NCI-H524 (cell line): ENCODE results near the gene CYP27A1.
"Not testable (repeated sequence)": the region's sequence is repeated elsewhere in the genome, so short reads cannot be mapped to it uniquely, and the experiment has no call there.

ENCODE experiments used
- DNase-seq, 2 experiments: peaks; one replicate each; lab custom pipeline; 2025; lab: John Stamatoyannopoulos, UW

The CYP27A1 gene

DNA sequence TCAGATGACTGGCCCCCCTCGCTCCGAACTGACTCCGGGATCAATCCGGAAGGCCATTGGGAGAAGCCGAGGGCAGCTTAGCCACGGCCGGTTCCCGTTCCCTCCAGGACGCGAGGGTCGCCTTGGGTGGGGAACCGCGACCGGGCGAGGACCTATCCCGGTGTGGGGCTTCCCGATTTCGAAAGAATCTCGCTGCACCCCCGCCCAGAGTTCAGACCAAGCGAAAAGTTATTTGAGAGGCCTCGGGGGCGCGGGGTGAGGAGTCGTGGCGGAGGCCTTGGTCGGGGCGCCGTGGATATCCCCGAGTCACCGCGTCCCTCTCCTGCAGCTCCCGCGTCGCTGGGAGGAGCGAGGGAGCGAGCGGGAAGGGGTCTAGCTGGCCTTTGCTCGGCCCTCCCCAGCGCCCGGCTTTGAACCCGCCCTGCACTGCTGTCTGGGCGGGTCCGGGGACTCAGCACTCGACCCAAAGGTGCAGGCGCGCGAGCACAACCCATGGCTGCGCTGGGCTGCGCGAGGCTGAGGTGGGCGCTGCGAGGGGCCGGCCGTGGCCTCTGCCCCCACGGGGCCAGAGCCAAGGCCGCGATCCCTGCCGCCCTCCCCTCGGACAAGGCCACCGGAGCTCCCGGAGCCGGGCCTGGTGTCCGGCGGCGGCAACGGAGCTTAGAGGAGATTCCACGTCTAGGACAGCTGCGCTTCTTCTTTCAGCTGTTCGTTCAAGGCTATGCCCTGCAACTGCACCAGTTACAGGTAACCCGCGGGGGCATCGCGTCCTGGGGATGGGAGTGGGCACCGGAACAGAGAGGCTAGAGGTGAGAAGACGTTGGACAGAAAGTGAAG is at the start of gene CYP27A1:
CYP27A1 (plus strand) TSS at position 457 of the 837 bp plus-strand sequence; CDS start at position 493, 36 bp downstream.
- DNase-seq: peak in 1 of 2 experiments; percentile 44

DNA sequence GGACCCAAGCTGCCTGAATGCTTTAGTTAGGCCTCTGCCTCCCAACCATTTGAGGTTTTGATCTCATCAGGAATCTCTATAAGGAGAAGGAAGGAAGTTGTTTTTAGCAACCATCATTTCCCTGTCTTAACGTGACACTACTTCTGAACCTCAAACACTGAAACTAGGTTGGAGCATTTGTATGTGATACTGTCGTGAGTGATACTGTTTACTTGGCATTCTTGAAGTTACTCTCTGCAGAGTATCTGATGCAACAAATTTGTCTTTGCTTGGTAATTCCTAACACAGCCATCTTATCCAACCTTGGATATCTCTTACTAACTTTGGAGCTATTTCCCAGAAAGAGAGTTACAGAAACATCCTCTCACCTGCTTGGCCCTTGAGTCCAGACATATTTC is 49.2 kb upstream of the CYP27A1 start:
- no peak for DNase-seq

DNA sequence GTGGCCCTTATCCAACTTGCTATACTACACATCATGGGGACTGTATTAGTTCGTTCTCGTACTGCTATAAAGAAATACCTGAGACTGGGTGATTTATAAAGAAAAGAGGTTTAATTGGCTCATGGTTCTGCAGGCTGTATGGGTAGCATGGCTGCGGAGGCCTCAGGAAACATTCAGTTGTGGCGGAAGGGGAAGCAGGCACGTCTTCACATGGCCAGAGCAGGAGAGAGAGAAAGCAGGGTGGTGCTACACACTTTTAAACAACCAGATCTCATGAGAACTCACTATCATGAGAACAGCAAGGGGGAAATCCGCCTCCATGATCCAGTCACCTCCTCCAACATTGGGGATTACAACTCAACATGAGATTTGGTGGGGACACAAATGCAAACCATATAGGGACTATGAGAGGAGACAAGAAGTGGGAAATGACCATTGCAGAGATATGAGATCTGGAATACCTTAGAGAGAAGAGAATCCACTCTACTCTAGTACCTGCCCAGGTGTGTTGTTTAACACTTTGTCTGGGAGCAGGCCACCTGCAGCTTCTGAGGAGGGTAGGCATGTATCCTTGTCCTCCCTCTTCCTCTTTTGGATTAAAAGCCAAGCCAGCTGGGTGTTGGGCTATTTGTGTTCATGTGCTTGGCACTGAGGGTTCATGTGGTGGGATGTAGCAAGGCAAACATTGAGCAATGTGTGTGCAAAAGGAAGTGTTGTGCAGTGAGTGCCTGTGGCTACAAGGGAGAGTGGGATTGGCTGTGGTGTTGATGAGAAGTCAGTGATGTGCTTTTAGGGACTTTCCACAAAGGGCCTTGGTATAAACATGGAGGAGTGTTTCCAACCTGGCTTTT is 48.6 kb upstream of the CYP27A1 start:
- no peak for DNase-seq

DNA sequence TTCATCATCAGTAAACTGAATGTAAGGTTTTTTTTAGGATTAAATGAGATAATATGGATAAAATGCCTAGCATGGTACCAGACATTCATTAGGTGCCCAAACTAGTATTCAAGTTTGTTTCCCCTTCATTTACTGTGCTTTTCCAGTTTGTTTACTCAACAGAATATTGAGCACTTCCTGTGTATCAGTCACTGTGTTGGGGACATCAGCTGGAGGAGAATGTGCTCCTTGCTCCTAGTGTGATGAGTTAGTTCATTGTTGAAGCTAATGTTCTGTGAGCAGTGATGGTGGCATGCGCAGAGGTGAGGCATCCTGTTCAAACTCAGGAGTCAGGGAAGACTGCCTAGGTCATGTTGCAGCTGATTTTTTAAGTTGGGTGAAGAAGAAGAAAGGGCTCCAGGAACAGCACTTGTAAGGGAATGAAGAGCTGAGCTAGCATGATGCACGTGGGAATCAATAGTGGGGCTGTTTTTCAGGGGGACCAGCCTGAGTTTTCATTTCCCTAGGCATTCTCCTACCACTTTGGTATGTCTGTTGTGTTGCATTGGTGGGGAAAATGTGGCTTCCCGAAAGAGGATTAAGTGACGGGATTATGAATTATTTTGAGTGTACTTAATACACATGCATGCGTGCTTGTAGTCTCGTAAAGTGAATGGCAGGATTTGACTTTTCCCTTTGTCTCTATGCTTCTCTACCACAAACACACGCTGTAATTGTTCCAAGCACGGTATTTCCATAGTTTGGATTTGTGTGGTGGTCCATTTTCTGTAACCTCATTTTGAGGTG is 47.6 kb upstream of the CYP27A1 start:
- peak; percentile 2 to 76 for DNase-seq

DNA sequence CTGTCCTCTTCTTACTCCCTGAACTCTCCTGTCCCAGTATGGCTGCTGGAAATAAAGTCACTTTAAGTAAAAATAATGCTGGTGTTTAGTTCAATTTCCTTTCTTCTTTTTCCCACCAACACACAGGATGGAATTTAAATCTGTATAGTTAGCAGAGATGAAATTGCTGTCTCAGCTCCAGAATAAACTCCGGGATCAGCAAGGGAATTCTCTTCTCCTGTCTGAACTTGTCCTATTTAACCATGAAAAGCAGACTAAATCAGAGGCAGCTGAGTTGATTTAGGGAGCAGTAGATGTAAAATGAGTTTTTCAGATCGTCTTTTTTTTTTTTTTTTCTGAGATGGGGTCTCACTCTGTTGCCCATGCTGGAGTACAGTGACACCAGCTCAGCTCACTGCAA is 45.4 kb upstream of the CYP27A1 start:
- no peak for DNase-seq

DNA sequence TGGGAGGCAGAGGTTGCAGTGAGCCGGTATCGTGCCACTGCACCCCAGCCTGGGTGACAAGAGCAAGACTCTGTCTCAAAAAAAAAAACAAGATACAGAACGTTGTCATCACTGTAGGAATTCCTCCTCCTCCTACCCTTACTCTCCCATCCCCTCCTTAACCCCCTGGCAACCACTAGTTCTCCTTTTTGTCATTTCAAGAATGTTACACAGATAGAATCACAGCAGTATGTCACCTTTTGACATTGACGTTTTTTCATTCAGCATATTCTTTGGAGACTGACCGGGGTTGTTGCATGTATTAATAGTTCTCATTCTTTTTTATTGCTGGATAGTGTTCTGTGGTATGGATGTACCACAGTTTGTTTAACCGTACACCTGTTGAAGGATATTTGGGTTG is 38.9 kb upstream of the CYP27A1 start:
- no peak for DNase-seq

DNA sequence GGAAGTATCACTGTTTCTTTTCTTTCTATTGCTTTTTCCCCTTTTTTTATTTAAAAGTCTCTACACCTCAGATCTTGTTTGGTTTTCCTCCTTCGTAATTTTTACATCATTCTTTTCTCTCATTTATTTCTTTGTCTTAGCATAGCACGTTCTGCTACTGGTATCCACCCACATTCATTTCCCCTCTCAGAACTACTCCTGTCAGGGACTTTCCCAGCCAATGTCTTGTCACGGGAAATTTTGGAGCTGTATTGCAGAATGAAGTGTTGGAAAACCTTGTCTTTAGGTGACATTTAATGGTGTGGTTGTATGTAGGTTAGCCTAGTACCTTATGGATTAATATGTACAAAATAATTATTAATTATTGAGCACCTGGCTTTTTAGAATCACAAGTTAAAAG is 37.3 kb upstream of the CYP27A1 start:
- no peak for DNase-seq

DNA sequence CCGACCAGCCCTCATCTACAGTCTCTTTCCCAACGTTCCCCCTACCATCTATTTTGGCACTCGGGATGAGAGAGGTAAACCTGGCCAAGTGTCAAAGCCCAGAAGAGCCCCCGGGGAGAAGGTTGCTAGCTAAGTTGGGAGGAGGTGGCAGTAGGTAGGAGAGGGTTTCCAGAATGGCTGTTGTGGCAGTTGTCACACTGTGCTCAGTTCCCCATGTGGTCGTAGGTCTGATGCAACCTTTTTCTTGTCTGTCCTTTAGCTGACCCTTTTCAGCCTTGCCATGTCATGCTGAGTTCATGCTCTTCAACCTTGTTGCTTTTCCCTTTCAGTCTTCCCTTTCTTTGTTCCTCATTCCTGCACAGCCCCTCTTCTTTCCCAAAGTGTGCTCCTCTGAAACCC is 36.8 kb upstream of the CYP27A1 start:
- no peak for DNase-seq

DNA sequence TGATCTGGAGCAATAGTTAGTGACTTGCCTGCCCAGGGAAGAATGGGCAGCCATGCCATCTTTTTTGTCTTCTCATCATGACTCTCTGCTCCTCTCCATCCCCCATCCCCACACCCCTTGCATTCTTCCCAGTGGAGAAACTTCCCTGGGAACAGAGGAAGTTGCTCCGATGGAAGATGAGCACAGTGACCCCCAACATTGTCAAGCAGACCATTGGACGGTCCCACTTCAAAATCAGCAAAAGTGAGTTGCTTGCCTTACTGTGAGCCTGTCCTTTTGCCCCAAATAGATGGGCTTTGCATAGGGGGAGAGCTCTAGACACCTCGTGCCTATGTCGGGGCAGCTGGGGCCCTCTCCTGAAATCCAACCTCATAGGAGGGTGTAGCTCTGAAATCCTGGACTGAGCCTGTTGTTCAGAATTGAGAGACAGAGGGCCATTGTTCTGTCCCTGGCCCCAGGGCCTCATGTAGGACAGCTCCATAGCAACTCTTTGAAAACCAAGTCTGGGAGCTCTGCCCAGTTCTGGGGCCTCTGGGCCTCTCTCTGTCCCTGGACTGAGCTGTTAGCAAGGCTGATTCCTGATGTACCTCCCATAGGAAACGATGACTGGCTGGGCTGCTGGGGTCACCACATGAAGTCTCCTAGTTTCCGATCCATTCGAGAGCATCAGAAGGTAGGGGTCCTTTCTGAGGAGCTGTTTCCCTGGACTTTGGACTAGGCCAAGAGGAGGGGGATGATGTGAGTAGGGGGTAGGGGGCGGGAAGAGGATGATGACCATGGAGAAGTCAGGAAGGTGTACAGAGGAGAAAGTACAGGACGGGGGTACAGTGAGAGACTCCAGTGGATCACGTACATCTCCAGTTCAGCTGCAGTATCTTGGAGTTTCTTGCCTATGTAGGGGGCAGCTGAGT is 36.1 kb upstream of the CYP27A1 start:
- DNase-seq: no peak

DNA sequence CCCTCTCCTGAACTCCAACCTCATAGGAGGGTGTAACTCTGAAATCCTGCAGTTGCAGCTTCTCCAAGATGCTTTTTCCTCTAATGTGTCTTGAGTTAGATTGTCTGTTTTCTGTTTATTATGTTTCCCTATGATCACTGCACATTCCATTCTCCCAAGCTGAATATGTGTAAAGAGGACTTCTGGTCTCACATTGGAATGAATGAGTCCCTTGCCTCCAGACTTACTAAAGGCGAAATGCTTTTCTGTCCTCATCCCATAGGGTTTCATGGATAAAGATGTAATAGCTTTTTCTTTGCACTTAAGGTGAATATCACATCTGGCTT is 35.5 kb upstream of the CYP27A1 start:
- DNase-seq: no peak

DNA sequence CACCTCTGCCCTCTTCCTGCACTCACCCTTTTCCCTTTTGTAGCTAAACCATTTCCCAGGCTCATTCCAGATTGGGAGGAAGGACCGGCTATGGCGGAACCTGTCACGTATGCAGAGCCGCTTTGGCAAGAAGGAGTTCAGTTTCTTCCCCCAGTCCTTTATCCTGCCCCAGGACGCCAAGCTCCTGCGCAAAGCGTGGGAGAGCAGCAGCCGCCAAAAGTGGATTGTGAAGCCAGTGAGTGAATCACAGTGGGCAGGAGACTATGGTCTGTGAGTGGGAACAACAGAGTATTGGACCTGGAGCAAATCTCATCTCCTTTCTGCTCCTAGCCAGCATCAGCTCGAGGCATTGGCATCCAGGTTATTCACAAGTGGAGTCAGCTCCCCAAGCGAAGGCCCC is 35.0 kb upstream of the CYP27A1 start:
- no peak for DNase-seq

DNA sequence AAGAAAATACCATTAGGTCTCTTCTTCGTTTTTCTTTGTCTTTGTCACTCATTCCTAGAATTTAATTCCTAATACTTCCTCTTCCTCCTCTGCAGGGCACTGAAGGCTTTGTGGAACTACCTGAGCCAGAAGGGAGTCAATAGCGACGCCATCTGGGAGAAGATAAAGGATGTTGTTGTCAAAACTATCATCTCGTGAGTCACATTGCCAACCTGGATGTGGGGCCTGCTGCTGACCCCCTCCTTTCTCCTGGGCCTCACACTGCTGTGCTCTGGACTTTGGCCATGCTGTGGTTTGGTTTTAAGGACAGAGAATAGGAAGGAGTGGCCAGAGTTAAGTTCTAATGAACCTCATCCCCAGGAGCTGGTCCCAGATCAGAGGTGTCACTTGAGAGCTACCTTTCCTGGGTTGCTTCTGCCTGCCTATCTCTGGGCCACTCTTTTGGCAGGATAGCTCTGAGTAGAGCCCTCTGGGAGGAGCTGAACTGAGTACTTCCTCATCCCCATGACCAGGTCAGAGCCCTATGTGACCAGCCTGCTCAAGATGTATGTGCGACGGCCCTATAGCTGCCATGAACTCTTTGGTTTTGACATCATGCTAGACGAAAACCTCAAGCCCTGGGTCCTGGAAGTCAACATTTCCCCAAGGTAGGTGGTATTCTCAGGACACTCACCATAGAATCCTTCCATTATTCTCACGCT is 33.1 kb upstream of the CYP27A1 start:
- DNase-seq: no peak

DNA sequence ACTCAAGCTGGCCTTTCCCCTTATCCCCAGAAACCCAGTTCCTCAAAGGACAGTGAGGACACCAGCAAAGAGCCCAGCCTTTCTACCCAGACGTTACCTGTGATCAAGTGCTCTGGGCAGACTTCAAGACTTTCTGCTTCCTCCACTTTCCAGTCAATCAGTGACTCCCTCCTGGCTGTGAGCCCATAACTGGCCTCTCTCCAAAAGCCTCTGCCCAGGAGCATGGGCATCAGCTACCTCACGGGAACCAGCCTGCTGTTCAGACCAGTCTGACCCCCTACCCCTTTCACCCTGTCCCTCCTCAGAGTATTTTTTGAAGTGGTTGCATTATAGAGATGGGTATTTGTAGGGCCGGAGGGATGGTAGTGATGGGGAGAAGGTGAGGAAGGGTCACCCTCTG is 27.7 kb upstream of the CYP27A1 start:
- no peak for DNase-seq

DNA sequence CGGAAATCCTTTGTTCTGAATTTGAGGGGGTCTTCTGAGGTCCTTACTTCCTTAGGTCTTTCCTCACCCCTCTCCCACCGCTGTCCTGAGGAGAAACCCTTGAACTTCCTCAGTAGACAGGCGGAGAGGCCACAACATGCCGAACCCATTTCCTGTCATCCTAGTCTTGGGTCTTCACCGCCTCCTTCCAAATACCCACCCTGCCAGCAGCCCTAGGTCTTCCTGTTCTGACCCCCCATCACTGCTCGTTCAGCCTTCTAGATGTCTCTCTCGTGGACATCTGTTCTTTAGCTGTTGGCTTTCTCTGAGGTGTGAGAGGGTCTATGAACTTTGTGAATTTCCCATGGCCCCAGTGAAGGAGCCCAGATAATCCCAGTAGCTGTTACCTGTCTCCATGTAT is 27.2 kb upstream of the CYP27A1 start:
- no peak for DNase-seq

DNA sequence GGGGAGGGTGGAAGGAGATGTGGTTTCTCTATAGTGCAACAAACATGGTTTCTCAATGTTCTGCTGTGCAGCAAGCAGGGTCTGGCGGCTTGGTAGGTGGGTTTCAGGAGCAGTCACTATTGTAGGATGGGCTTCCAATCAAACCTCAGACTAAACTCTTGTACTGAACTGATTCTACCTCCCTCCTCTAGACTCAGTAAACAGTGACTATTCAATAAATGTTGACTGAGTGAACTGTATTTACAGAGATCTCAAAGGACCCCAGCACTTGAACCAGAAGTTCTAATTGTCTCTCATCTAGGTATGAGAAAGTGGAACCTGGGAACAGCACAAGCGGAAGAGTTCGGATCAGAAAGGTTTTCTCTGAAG is 26.8 kb upstream of the CYP27A1 start:
- no peak for DNase-seq

DNA sequence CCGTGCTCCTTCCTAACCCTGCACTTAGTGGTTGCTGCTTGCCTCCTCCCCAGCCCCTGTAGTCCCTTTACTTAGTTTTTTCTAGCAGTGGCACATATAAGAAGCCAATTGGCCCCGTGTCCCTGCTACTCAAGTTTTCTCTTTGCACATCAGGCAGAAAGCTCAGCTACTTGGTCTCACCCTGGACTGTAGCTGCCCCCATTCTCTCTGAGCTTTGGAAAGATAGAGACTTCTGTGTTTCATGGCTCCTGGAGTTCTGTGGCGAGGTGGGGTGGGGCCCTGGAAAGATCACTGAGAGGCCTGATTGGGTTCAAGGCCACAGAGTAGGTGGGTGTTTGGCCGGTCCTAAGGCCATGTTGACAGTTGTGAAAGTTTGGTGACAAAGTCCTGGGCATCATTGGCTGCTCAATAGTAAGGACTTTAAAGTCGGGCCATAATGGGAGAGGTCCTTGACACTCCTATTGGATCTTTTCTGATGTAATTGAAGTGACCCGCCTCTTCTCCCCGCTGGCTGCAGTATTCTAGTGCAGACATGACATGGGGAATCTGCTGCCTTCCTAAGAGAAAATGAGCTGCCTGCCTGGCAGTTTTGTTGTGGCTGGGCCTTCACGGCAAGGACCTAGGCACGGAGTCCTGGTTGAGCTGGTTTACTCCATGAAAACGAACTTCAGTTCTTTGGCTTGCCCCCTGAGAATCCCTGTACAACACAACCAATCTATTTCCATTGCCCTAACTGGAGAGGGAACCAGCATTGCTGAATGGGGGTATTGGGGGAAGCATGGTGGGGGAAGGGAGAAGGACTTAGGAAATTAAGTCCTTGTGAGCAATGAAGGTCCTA is 26.2 kb upstream of the CYP27A1 start:
- DNase-seq: no peak

DNA sequence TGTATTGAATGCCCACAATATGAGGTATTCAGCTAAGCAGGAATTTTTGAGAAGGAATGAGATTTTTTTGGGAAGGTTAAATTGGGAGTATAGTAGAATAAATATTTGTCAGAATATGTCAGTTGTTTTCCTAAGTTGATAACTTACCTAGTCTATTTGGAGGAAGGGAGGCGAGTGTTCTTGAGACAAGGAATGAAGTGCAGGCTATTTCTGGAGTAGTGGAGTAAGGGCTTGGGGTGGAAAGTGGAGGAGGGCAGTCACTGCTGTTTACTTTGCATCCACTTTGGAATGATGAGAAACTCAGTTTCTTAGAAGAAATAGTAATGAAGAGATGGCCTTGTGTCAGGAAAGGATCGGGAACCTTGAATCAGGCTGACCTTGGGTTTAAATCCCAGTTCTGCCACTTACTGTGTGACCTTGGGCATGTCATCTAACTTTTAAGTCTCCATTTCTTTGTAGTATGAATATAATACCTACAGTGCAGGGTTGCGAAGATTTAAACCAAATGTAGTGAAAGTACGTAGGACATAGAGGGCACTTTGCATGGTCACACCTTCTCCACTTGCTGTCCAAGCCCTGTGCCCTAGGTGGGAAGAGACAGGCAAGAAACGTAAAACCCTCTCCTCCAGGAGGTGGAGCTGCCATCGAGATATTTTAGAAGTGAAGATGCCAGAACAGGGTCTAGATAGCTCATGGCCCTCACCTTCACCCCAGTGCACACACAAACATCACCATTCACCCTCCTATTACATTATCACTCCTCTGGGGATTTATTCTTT is 25.2 kb upstream of the CYP27A1 start:
- no peak for DNase-seq

DNA sequence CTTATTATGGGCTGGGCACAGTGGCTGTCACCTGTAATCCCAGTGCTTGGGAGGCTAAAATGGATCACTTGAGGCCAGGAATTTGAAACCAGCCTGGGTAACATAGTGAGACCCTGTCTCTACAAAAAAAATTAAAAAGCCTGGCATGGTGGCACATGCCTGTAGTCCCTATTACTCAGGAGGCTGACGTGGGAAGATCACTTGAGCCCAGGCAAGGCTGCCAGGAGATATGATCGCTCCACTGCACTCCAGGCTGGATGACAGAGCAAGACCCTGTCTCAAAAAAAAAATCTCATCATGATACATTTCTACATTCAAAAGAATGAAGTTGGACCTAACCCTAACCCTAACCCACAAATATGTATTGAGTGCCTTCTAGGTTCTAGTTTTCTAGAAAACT is 20.2 kb upstream of the CYP27A1 start:
- DNase-seq: no peak

DNA sequence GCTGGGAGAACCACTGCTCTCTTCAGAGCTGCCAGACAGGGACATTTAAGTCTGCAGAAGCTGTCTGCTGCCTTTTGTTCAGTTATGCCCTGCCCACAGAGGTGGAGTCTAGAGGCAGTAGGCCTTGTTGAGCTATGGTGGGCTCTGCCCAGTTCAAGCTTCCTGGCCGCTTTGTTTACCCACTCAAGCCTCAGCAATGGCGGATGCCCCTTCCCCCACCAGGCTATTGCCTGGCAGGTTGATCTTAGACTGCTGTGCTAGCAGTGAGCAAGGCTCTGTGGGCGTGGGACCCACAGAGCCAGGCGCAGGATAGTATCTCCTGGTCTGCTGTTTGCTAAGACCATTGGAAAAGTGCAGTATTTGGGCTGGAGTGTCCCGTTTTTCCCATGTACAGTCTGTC is 9.2 kb upstream of the CYP27A1 start:
- DNase-seq: not testable (repeated sequence)
